Suprapubic skin (tissue), 4 donors: ENCODE results near the gene VCP.

ENCODE experiments used
- CTCF ChIP-seq, 2 donors: fragments of 200-600 bp in 1 of 2; fragments of 450-650 bp in 1 of 2; sonication (generic) in 1 of 2; IDR thresholded peaks; one replicate each; pipeline ENCODE4 v1.5.1; 2016 to 2019; ENCODE audit warnings: antibody characterized with exemption in 2 of 2, mild to moderate bottlenecking in 1 of 2, moderate library complexity in 1 of 2
- POLR2A ChIP-seq, 2 donors: fragments of 450-650 bp; IDR thresholded peaks; one replicate each; pipeline ENCODE4 v1.6.1; 2017; ENCODE audit warnings: antibody characterized with exemption in 2 of 2, mild to moderate bottlenecking in 2 of 2, moderate library complexity in 2 of 2
- POLR2AphosphoS5 ChIP-seq, 3 donors: sonication (generic); formaldehyde crosslinking; IDR thresholded peaks; one replicate each; pipeline ENCODE4 v1.6.1; 2017; ENCODE audit warnings: antibody characterized with exemption in 3 of 3

GRCh38 chr9:35057271-35057620 is 15.2 kb downstream of the VCP start:
- TF ChIP-seq POLR2AphosphoS5 (IDR thresholded peaks at IDR 0.05) (no peak), POLR2A (IDR thresholded peaks at IDR 0.05) (no peak), CTCF (IDR thresholded peaks at IDR 0.05) (no peak)
